T-helper 1 cell treated with Interleukin-12 subunit alpha and Interleukin-12 subunit beta and Interleukin-4 antibody, amounts not matched to agents 30 ng/mL and 1 ng/mL, for 36 hours (primary cell): ENCODE measurements around the gene ENTPD1. TPM values are rescaled to one million over a fixed set of nuclear protein-coding genes. Genes with fewer than 3 reads are reported as not detected.
"Not testable (repeated sequence)": the region's sequence is repeated elsewhere in the genome, so short reads cannot be mapped to it uniquely, and the experiment has no call there.

Experiments
- intact Hi-C: fragments of 100-400 bp; cut with micrococcal nuclease; formaldehyde crosslinking; loops from one replicate; pipeline ENCODE4 v1.15.1; 2024
- total RNA-seq: library from RNA; stranded (reverse); gene quantifications from 2 replicates; pipeline ENCODE4 v1.2.3, GENCODE V29; 2022

ENTPD1 gene
- total RNA-seq, 1 donor from 2014 or later: 47.1 TPM

GRCh38 chr10:95756809-95757684 lies 1.1 kb downstream of the ENTPD1 start:
- intact Hi-C loops: loop anchor here (1.0 kb wide), 1 partner anchor 15 kb away; no protein-coding TSS in a partner anchor

GRCh38 chr10:95758351-95759025 lies 2.5 kb downstream of the ENTPD1 start:
- intact Hi-C loops: loop anchor here (1.0 kb wide), 3 partner anchors 64 to 107 kb away; no protein-coding TSS in a partner anchor

GRCh38 chr10:95759233-95759826 lies 3.4 kb downstream of the ENTPD1 start:
- intact Hi-C loops: no loop called here

GRCh38 chr10:95761939-95762492 lies 6.1 kb downstream of the ENTPD1 start:
- intact Hi-C loops: loop anchor here (1.0 kb wide), 2 partner anchors 24 to 70 kb away; no protein-coding TSS in a partner anchor

GRCh38 chr10:95767884-95768556 lies 12.1 kb downstream of the ENTPD1 start:
- intact Hi-C loops: no loop called here

GRCh38 chr10:95770084-95770720 lies 14.2 kb downstream of the ENTPD1 start:
- intact Hi-C loops: no loop called here

GRCh38 chr10:95773454-95773853 lies 17.5 kb downstream of the ENTPD1 start:
- intact Hi-C loops: not testable (repeated sequence)

GRCh38 chr10:95777638-95778037 lies 21.7 kb downstream of the ENTPD1 start:
- intact Hi-C loops: not testable (repeated sequence)

GRCh38 chr10:95782318-95782717 lies 26.4 kb downstream of the ENTPD1 start:
- intact Hi-C loops: no loop called here

- intact Hi-C loops: no loop called here
Observed at GRCh38 chr10:95783741-95784140, 27.8 kb downstream of the ENTPD1 start.

- intact Hi-C loops: no loop called here
Observed at GRCh38 chr10:95784279-95784913, 28.4 kb downstream of the ENTPD1 start.

- intact Hi-C loops: no loop called here
Observed at GRCh38 chr10:95785317-95785716, 29.4 kb downstream of the ENTPD1 start.

GRCh38 chr10:95785942-95786669 lies 30.1 kb downstream of the ENTPD1 start:
- intact Hi-C loops: loop anchor here (1.0 to 2.0 kb wide), 4 partner anchors 10 to 46 kb away; no protein-coding TSS in a partner anchor

GRCh38 chr10:95787447-95787846 lies 31.5 kb downstream of the ENTPD1 start:
- intact Hi-C loops: loop anchor here (2.0 kb wide), 1 partner anchor 31 kb away; no protein-coding TSS in a partner anchor

- intact Hi-C loops: no loop called here
Observed at GRCh38 chr10:95788830-95789229, 32.9 kb downstream of the ENTPD1 start.

GRCh38 chr10:95789902-95790301 lies 33.9 kb downstream of the ENTPD1 start:
- intact Hi-C loops: no loop called here

- intact Hi-C loops: no loop called here
Observed at GRCh38 chr10:95790982-95791381, 35.0 kb downstream of the ENTPD1 start.

- intact Hi-C loops: no loop called here
Observed at GRCh38 chr10:95791425-95791979, 35.5 kb downstream of the ENTPD1 start.
